Nephron (organoid): ENCODE results near the gene ELANE.
A peak's percentile ranks its signal among the peaks of the same experiment; 100 is the strongest.

Experiments
- H3K27ac Mint-ChIP-seq, 3 experiments: 2 replicates each; pipeline ENCODE4 v1.8.0; 2020; ENCODE audit warnings: mixed read lengths in 3 of 3, mild to moderate bottlenecking in 2 of 3, moderate library complexity in 1 of 3
- H3K27me3 Mint-ChIP-seq: 2 replicates; pipeline ENCODE4 v1.8.0; 2021; ENCODE audit warnings: low read depth, mild to moderate bottlenecking, moderate library complexity, mixed read lengths
- H3K36me3 Mint-ChIP-seq: 2 replicates; pipeline ENCODE4 v1.8.0; 2020; ENCODE audit warnings: low read depth, mixed read lengths
- H3K4me1 Mint-ChIP-seq: 2 replicates; pipeline ENCODE4 v1.8.0; 2020; ENCODE audit warnings: mixed read lengths
- H3K4me3 Mint-ChIP-seq, 3 experiments: 2 replicates each; pipeline ENCODE4 v1.8.0; 2020; ENCODE audit warnings: mild to moderate bottlenecking in 3 of 3, mixed read lengths in 3 of 3, moderate library complexity in 2 of 3
- H3K9me3 Mint-ChIP-seq: 2 replicates; pipeline ENCODE4 v1.8.0; 2020; ENCODE audit warnings: mixed read lengths
- TF ChIP-seq, protein P1 (sequence below), 3 experiments: fragments of 200-600 bp; sonication (generic); IDR thresholded peaks; one replicate each; pipeline ENCODE4 v1.5.0; 2021; ENCODE audit warnings: antibody characterized with exemption in 3 of 3; ENCODE audit not compliant: unreplicated experiment in 3 of 3

Gene ELANE

GRCh38 chr19:852136-853013 is at the start of gene ELANE:
ELANE (plus strand) TSS chr19:852303; CDS start chr19:852329, 26 bp downstream.
- Mint-ChIP-seq H3K4me3 (no peak within 1 kb of the TSS), H3K27ac (no peak within 1 kb of the TSS), H3K36me3 (no peaks in the 10 kb centered on the region), H3K4me1 (no peaks in the 10 kb centered on the region), H3K9me3 (no peaks in the 10 kb centered on the region), H3K27me3 (peaks cover 10% of the 10 kb centered on the region)
- TF ChIP-seq, protein P1, sequence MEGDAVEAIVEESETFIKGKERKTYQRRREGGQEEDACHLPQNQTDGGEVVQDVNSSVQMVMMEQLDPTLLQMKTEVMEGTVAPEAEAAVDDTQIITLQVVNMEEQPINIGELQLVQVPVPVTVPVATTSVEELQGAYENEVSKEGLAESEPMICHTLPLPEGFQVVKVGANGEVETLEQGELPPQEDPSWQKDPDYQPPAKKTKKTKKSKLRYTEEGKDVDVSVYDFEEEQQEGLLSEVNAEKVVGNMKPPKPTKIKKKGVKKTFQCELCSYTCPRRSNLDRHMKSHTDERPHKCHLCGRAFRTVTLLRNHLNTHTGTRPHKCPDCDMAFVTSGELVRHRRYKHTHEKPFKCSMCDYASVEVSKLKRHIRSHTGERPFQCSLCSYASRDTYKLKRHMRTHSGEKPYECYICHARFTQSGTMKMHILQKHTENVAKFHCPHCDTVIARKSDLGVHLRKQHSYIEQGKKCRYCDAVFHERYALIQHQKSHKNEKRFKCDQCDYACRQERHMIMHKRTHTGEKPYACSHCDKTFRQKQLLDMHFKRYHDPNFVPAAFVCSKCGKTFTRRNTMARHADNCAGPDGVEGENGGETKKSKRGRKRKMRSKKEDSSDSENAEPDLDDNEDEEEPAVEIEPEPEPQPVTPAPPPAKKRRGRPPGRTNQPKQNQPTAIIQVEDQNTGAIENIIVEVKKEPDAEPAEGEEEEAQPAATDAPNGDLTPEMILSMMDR (IDR thresholded peaks at IDR 0.05; ENCODE audit: unreplicated experiment in 3 of 3) = no peak

DNA sequence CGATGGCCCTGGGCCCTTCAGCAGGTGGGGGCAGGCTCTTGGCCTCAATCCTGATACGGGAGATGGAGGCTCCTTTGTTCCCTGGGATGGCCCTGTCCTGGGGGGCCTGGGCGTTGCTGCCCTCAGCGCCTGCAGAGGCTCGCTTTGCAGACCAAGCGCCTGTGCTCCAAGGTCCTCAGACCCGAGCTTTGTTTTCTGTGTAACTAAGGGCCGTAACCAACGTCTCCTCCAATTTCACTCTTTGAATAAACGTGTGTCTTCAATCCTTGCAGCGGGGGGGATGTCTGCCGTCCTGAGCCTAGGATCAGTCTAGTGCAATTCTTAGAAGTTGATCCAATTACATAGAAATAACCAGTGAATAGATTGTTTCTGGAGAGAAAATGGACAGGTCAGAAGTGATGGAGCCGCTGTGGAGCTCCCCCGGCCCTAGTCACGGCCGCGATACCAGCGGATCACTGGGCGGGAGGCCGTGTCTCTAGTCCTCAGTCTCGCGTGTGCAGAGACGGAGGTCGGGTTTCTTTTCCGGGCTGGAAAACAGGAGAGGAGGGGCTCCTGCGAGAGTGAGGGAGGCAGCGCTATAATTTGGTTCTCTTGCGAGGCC is 49.5 kb upstream of the ELANE start:
- TF ChIP-seq, protein P1 (IDR thresholded peaks at IDR 0.05; ENCODE audit: unreplicated experiment in 3 of 3) = no peak
- Mint-ChIP-seq H3K9me3 (no peaks in the 10 kb centered on the region), H3K4me1 (peaks cover 51% of the 10 kb centered on the region), H3K36me3 (peaks cover 46% of the 10 kb centered on the region), H3K4me3 (peak overlapping the region; percentile 72 to 82 (median 78)), H3K27me3 (no peaks in the 10 kb centered on the region), H3K27ac (peak overlapping the region; percentile 86 to 91 (median 88))

- TF ChIP-seq, protein P1 (IDR thresholded peaks at IDR 0.05; ENCODE audit: unreplicated experiment in 3 of 3) = no peak
- Mint-ChIP-seq H3K27me3 (no peaks in the 10 kb centered on the region), H3K27ac (peak overlapping the region in 2 of 3 experiments; percentile 88 to 91), H3K4me3 (peak overlapping the region in 2 of 3 experiments; percentile 30 to 78), H3K36me3 (peaks cover 51% of the 10 kb centered on the region), H3K9me3 (no peaks in the 10 kb centered on the region), H3K4me1 (peaks cover 54% of the 10 kb centered on the region)
Measured at GRCh38 chr19:803099-803561, 49.0 kb upstream of the ELANE start.

DNA sequence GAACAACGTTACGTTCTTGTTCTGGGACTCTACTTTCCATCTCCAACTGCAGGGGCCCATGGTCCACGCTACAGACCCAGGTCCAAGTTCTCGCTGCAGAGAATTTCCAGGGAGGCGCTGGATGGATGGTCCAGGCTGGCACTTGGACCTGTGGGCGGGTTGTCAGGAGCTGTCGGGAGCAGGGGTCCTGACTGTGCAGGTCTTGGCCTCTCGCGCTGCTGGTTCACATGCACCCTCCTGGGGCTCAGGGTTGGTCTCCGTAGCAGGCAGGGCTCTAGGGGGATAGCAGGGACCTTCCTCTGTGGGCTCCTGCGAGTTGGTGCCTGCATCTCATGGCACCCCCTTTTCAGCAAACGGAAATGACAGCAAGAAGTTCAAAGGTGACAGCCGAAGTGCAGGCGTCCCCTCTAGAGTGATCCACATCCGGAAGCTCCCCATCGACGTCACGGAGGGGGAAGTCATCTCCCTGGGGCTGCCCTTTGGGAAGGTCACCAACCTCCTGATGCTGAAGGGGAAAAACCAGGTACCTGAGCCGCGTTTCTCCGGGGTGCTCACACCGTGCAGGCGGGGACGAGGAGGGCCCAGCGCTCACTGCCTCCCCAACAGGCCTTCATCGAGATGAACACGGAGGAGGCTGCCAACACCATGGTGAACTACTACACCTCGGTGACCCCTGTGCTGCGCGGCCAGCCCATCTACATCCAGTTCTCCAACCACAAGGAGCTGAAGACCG is 48.3 kb upstream of the ELANE start:
- Mint-ChIP-seq H3K4me1 (peaks cover 54% of the 10 kb centered on the region), H3K9me3 (no peaks in the 10 kb centered on the region), H3K27me3 (no peaks in the 10 kb centered on the region), H3K27ac (peak overlapping the region in 1 of 3 experiments; percentile 88), H3K36me3 (peaks cover 51% of the 10 kb centered on the region), H3K4me3 (peak overlapping the region in 2 of 3 experiments; percentile 30 to 78)
- TF ChIP-seq, protein P1 (IDR thresholded peaks at IDR 0.05; ENCODE audit: unreplicated experiment in 3 of 3) = no peak

DNA sequence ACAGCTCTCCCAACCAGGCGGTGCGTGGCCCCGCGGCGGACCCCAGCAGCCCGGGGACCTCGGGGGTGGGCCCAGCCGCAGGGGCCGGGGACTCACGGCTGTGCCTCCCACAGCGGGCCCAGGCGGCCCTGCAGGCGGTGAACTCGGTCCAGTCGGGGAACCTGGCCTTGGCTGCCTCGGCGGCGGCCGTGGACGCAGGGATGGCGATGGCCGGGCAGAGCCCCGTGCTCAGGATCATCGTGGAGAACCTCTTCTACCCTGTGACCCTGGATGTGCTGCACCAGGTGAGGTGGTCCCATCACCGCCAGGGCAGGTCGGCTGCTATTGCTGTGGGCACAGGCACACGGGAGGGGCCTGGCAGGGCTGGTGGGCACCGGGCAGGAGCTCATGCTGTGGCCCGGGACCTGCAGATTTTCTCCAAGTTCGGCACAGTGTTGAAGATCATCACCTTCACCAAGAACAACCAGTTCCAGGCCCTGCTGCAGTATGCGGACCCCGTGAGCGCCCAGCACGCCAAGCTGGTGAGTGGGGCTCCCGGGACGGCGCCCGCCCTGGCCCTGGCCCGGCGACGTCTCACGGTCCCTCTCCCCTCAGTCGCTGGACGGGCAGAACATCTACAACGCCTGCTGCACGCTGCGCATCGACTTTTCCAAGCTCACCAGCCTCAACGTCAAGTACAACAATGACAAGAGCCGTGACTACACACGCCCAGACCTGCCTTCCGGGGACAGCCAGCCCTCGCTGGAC is 47.5 kb upstream of the ELANE start:
- Mint-ChIP-seq H3K36me3 (peaks cover 51% of the 10 kb centered on the region), H3K27ac (no peak overlapping the region), H3K9me3 (no peaks in the 10 kb centered on the region), H3K27me3 (no peaks in the 10 kb centered on the region), H3K4me1 (peaks cover 49% of the 10 kb centered on the region), H3K4me3 (no peak overlapping the region)
- TF ChIP-seq, protein P1 (IDR thresholded peaks at IDR 0.05; ENCODE audit: unreplicated experiment in 3 of 3) = no peak
